Measurements from ENCODE around the gene KBTBD4. TPM values are rescaled to one million over a fixed set of nuclear protein-coding genes. Genes with fewer than 3 reads are reported as not detected.
A peak's percentile ranks its signal among the peaks of the same experiment; 100 is the strongest.

Gene KBTBD4
- total and polyA plus RNA-seq, 2 of the 13 experiments (the other 11 are each of a cell fraction or from before 2014, with no cell fraction given) = 8.5 to 12.8 TPM

DNA sequence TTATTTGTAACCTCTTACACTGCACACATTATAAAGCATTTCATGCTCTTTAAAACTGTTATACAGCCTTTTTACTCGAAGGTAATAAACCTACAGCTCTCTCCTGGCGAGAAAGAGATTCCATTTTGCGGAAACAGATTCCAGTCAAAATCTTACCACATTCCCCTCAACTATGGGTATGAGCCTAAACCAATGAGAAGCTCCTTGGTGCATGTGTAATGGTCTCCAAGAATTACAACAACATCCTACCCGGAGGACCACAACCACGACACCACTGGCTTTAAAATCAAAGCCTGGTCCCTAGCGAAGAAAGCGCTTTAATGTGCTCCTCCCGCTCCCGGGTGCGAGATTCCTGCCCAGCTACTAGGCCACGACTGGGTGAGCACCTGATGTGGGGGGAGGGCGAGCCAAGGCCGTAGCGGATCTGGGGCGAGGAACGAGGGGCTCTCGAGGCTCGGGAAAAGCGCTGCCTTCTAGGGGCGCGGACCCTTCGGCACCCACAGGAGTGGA, 26.7 kb downstream of the KBTBD4 start (continued):
- TF ChIP-seq, protein P1, sequence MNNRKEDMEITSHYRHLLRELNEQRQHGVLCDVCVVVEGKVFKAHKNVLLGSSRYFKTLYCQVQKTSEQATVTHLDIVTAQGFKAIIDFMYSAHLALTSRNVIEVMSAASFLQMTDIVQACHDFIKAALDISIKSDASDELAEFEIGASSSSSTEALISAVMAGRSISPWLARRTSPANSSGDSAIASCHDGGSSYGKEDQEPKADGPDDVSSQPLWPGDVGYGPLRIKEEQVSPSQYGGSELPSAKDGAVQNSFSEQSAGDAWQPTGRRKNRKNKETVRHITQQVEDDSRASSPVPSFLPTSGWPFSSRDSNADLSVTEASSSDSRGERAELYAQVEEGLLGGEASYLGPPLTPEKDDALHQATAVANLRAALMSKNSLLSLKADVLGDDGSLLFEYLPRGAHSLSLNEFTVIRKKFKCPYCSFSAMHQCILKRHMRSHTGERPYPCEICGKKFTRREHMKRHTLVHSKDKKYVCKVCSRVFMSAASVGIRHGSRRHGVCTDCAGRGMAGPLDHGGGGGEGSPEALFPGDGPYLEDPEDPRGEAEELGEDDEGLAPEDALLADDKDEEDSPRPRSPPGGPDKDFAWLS (CRISPR knock-in tag; IDR thresholded peaks at IDR 0.05; ENCODE audit: borderline replicate concordance) = no peak
- TF ChIP-seq NFYC (CRISPR knock-in tag; IDR thresholded peaks at IDR 0.05) = no peak
- no peak for TF ChIP-seq POGZ (CRISPR knock-in tag; IDR thresholded peaks at IDR 0.05)
- no peak for TF ChIP-seq TOPORS (CRISPR knock-in tag; IDR thresholded peaks at IDR 0.05)
- TF ChIP-seq, protein P2, sequence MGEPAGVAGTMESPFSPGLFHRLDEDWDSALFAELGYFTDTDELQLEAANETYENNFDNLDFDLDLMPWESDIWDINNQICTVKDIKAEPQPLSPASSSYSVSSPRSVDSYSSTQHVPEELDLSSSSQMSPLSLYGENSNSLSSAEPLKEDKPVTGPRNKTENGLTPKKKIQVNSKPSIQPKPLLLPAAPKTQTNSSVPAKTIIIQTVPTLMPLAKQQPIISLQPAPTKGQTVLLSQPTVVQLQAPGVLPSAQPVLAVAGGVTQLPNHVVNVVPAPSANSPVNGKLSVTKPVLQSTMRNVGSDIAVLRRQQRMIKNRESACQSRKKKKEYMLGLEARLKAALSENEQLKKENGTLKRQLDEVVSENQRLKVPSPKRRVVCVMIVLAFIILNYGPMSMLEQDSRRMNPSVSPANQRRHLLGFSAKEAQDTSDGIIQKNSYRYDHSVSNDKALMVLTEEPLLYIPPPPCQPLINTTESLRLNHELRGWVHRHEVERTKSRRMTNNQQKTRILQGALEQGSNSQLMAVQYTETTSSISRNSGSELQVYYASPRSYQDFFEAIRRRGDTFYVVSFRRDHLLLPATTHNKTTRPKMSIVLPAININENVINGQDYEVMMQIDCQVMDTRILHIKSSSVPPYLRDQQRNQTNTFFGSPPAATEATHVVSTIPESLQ (CRISPR knock-in tag; conservative IDR thresholded peaks at IDR 0.05) = no peak
- TF ChIP-seq ZNF678 (CRISPR knock-in tag; IDR thresholded peaks at IDR 0.05) = no peak
- 0 out of 2 replicates have a peak, but pooled peaks have one; percentile 5 for TF ChIP-seq FOSL2 (CRISPR knock-in tag; IDR thresholded peaks at IDR 0.05)
- no peak for TF ChIP-seq TMF1 (CRISPR knock-in tag; IDR thresholded peaks at IDR 0.05; ENCODE audit: low read depth)
- no peak for TF ChIP-seq KDM6A (CRISPR knock-in tag; IDR thresholded peaks at IDR 0.05; ENCODE audit: low read depth)
- no peak for TF ChIP-seq IRX3 (CRISPR knock-in tag; IDR thresholded peaks at IDR 0.05; ENCODE audit: borderline replicate concordance, low read depth)
- no peak for TF ChIP-seq ATRX (CRISPR knock-in tag; IDR thresholded peaks at IDR 0.05; ENCODE audit: borderline replicate concordance)
- TF ChIP-seq ZMYM4 (CRISPR knock-in tag; IDR thresholded peaks at IDR 0.05) = no peak
- no peak for TF ChIP-seq PHF8 (CRISPR knock-in tag; IDR thresholded peaks at IDR 0.05)
- TF ChIP-seq, protein P3, sequence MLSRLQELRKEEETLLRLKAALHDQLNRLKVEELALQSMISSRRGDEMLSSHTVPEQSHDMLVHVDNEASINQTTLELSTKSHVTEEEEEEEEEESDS (CRISPR knock-in tag; IDR thresholded peaks at IDR 0.05; ENCODE audit: borderline replicate concordance) = no peak
- no peak for TF ChIP-seq YEATS2 (CRISPR knock-in tag; IDR thresholded peaks at IDR 0.05; ENCODE audit: borderline replicate concordance)
- TF ChIP-seq, protein P4, sequence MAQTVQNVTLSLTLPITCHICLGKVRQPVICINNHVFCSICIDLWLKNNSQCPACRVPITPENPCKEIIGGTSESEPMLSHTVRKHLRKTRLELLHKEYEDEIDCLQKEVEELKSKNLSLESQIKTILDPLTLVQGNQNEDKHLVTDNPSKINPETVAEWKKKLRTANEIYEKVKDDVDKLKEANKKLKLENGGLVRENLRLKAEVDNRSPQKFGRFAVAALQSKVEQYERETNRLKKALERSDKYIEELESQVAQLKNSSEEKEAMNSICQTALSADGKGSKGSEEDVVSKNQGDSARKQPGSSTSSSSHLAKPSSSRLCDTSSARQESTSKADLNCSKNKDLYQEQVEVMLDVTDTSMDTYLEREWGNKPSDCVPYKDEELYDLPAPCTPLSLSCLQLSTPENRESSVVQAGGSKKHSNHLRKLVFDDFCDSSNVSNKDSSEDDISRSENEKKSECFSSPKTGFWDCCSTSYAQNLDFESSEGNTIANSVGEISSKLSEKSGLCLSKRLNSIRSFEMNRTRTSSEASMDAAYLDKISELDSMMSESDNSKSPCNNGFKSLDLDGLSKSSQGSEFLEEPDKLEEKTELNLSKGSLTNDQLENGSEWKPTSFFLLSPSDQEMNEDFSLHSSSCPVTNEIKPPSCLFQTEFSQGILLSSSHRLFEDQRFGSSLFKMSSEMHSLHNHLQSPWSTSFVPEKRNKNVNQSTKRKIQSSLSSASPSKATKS (CRISPR knock-in tag; IDR thresholded peaks at IDR 0.05) = no peak
- TF ChIP-seq, protein P5, sequence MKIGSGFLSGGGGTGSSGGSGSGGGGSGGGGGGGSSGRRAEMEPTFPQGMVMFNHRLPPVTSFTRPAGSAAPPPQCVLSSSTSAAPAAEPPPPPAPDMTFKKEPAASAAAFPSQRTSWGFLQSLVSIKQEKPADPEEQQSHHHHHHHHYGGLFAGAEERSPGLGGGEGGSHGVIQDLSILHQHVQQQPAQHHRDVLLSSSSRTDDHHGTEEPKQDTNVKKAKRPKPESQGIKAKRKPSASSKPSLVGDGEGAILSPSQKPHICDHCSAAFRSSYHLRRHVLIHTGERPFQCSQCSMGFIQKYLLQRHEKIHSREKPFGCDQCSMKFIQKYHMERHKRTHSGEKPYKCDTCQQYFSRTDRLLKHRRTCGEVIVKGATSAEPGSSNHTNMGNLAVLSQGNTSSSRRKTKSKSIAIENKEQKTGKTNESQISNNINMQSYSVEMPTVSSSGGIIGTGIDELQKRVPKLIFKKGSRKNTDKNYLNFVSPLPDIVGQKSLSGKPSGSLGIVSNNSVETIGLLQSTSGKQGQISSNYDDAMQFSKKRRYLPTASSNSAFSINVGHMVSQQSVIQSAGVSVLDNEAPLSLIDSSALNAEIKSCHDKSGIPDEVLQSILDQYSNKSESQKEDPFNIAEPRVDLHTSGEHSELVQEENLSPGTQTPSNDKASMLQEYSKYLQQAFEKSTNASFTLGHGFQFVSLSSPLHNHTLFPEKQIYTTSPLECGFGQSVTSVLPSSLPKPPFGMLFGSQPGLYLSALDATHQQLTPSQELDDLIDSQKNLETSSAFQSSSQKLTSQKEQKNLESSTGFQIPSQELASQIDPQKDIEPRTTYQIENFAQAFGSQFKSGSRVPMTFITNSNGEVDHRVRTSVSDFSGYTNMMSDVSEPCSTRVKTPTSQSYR (CRISPR knock-in tag; IDR thresholded peaks at IDR 0.05; ENCODE audit: borderline replicate concordance) = peak; percentile 76; the same call in 1 of the 2 replicates
- TF ChIP-seq, protein P6, sequence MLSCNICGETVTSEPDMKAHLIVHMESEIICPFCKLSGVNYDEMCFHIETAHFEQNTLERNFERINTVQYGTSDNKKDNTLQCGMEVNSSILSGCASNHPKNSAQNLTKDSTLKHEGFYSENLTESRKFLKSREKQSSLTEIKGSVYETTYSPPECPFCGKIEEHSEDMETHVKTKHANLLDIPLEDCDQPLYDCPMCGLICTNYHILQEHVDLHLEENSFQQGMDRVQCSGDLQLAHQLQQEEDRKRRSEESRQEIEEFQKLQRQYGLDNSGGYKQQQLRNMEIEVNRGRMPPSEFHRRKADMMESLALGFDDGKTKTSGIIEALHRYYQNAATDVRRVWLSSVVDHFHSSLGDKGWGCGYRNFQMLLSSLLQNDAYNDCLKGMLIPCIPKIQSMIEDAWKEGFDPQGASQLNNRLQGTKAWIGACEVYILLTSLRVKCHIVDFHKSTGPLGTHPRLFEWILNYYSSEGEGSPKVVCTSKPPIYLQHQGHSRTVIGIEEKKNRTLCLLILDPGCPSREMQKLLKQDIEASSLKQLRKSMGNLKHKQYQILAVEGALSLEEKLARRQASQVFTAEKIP (CRISPR knock-in tag; IDR thresholded peaks at IDR 0.05; ENCODE audit: borderline replicate concordance) = no peak
